C4-2B (cell line): ENCODE results near the gene FREM3.
"Not testable (repeated sequence)": the region's sequence is repeated elsewhere in the genome, so short reads cannot be mapped to it uniquely, and the experiment has no call there.

Experiments
- ZFX ChIP-seq: fragments of 450-650 bp; IDR thresholded peaks from 2 replicates; pipeline ENCODE4 v1.6.1; 2017
- TF ChIP-seq, protein P1 (sequence below): fragments of 450-650 bp; conservative IDR thresholded peaks from 2 replicates; pipeline ENCODE4 v1.5.1; 2017; ENCODE audit warnings: mild to moderate bottlenecking

- TF ChIP-seq, protein P1, sequence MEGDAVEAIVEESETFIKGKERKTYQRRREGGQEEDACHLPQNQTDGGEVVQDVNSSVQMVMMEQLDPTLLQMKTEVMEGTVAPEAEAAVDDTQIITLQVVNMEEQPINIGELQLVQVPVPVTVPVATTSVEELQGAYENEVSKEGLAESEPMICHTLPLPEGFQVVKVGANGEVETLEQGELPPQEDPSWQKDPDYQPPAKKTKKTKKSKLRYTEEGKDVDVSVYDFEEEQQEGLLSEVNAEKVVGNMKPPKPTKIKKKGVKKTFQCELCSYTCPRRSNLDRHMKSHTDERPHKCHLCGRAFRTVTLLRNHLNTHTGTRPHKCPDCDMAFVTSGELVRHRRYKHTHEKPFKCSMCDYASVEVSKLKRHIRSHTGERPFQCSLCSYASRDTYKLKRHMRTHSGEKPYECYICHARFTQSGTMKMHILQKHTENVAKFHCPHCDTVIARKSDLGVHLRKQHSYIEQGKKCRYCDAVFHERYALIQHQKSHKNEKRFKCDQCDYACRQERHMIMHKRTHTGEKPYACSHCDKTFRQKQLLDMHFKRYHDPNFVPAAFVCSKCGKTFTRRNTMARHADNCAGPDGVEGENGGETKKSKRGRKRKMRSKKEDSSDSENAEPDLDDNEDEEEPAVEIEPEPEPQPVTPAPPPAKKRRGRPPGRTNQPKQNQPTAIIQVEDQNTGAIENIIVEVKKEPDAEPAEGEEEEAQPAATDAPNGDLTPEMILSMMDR: not testable (repeated sequence)
- not testable (repeated sequence) for TF ChIP-seq ZFX
These were observed 18.3 kb upstream of the FREM3 start for GRCh38 chr4:143718748-143719147.
